Kidney glomerular epithelial cell (primary cell): ENCODE data around the gene OASL.
A peak's percentile ranks its signal among the peaks of the same experiment; 100 is the strongest.
"Not testable (repeated sequence)": the region's sequence is repeated elsewhere in the genome, so short reads cannot be mapped to it uniquely, and the experiment has no call there.

ENCODE experiments used
- DNase-seq: peaks from one replicate; lab custom pipeline; 2025; lab: John Stamatoyannopoulos, UW

OASL gene

GRCh38 chr12:121038861-121039668 lies at the start of gene OASL:
OASL (minus strand) TSS chr12:121039246; CDS start chr12:121038971, 275 bp downstream.
- DNase-seq = peak; percentile 29

- DNase-seq = no peak
These were observed 49.1 kb upstream of the OASL start for GRCh38 chr12:121088195-121088585.

GRCh38 chr12:121087467-121088194 lies 48.6 kb upstream of the OASL start:
- DNase-seq = no peak

GRCh38 chr12:121086781-121087295 lies 47.8 kb upstream of the OASL start:
- no peak for DNase-seq

GRCh38 chr12:121085506-121086353 lies 46.7 kb upstream of the OASL start:
- no peak for DNase-seq

- DNase-seq = no peak
These were observed 46.0 kb upstream of the OASL start for GRCh38 chr12:121085069-121085468.

- DNase-seq = no peak
These were observed 45.2 kb upstream of the OASL start for GRCh38 chr12:121084229-121084628.

- no peak for DNase-seq
These were observed 41.9 kb upstream of the OASL start for GRCh38 chr12:121080909-121081308.

- no peak for DNase-seq
These were observed 40.8 kb upstream of the OASL start for GRCh38 chr12:121079736-121080272.

GRCh38 chr12:121077440-121077839 lies 38.4 kb upstream of the OASL start:
- not testable (repeated sequence) for DNase-seq

GRCh38 chr12:121075911-121076310 lies 36.9 kb upstream of the OASL start:
- not testable (repeated sequence) for DNase-seq

GRCh38 chr12:121072147-121072546 lies 33.1 kb upstream of the OASL start:
- DNase-seq = no peak

- DNase-seq = no peak
These were observed 30.2 kb upstream of the OASL start for GRCh38 chr12:121069206-121069605.

- no peak for DNase-seq
These were observed 26.3 kb upstream of the OASL start for GRCh38 chr12:121065345-121065744.

GRCh38 chr12:121064586-121064985 lies 25.5 kb upstream of the OASL start:
- not testable (repeated sequence) for DNase-seq

GRCh38 chr12:121064116-121064515 lies 25.1 kb upstream of the OASL start:
- no peak for DNase-seq

- no peak for DNase-seq
These were observed 23.5 kb upstream of the OASL start for GRCh38 chr12:121062391-121063045.

- no peak for DNase-seq
These were observed 22.8 kb upstream of the OASL start for GRCh38 chr12:121061831-121062230.

- no peak for DNase-seq
These were observed 21.3 kb upstream of the OASL start for GRCh38 chr12:121060149-121061001.
